H1 (cell line): ENCODE data around the gene ASMT.

Source experiments
- CBX5 ChIP-seq: fragments of 300-800, 300-1000 bp; sonication (generic); IDR thresholded peaks from 2 replicates; pipeline ENCODE4 v1.7.1; 2016; ENCODE audit warnings: antibody characterized with exemption, low read length, low read depth
- CTCF ChIP-seq, 3 experiments: IDR thresholded peaks; 1 replicate in 2 of 3; 2 replicates in 1 of 3; pipeline versions ENCODE4 v1.5.1 to v1.6.1; 2011; ENCODE audit warnings: low read length in 3 of 3, mild to moderate bottlenecking in 3 of 3, inconsistent platforms in 2 of 3, low read depth in 1 of 3, moderate library complexity in 1 of 3; ENCODE audit not compliant: insufficient read depth in 1 of 3; ENCODE audit errors: control extremely low read depth in 1 of 3
- KDM1A ChIP-seq: fragments of 200-600, 300-600 bp; sonication (generic); IDR thresholded peaks from 2 replicates; pipeline ENCODE4 v1.7.1; 2016; ENCODE audit warnings: mild to moderate bottlenecking, low read length, borderline replicate concordance
- MAFK ChIP-seq: IDR thresholded peaks from 2 replicates; pipeline ENCODE4 v1.6.1; 2012; ENCODE audit warnings: low read depth, mild to moderate bottlenecking, improper control_type of control experiment, low read length
- POLR2A ChIP-seq, 2 experiments: IDR thresholded peaks; 1 replicate in 1 of 2; 2 replicates in 1 of 2; pipeline ENCODE4 v1.6.1; 2011; ENCODE audit warnings: low read depth in 2 of 2, low read length in 2 of 2, mild to moderate bottlenecking in 2 of 2; ENCODE audit errors: control extremely low read depth in 1 of 2
- RAD21 ChIP-seq, 2 experiments: IDR thresholded peaks in 1 of 2; conservative IDR thresholded peaks in 1 of 2; 2 replicates each; pipeline ENCODE4 v1.6.1; 2011; ENCODE audit warnings: low read depth in 2 of 2, low read length in 2 of 2, improper control_type of control experiment in 1 of 2, inconsistent platforms in 1 of 2, mild to moderate bottlenecking in 1 of 2, moderate library complexity in 1 of 2
- RFX5 ChIP-seq: IDR thresholded peaks from 2 replicates; pipeline ENCODE4 v1.6.1; 2011; ENCODE audit warnings: low read depth, low read length, improper control_type of control experiment, borderline replicate concordance
- SUZ12 ChIP-seq: fragments of 200-600 bp; sonication (generic); IDR thresholded peaks from 2 replicates; pipeline ENCODE4 v1.6.1; 2012; ENCODE audit warnings: mild to moderate bottlenecking, inconsistent platforms, low read length, moderate library complexity, mixed read lengths

DNA sequence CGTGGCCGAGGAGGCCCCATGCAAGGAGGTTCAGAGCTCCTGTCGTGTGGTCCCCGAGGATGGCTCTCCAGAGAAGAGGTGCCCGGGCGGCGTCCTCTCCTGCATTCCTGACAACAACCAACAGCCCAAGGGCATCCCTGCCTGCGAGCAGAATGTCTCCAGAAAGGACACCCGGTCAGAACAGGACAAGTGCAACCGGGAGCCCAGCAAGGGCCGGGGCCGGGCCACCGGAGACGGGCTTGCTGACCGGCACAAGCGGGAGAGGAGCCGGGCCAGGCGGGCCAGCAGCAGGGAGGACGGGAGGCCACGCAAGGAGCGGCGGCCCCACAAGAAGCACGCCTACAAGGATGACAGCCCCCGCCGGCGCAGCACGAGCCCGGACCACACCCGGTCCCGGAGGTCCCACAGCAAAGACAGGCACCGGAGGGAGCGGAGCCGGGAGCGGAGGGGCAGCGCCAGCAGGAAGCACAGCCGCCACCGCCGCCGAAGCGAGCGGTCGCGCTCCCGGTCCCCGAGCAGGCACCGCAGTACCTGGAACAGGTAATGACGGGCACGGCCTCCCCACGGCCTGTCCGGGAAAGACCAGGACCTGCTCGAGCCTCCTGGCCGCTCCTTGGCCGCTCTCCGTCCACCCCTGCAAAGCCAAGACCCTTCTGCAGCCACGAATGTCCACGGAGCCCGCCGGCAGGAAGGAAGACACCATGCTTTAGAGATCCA is 13.7 kb upstream of the ASMT start:
- TF ChIP-seq KDM1A, result no peak
- TF ChIP-seq CTCF (IDR thresholded peaks at IDR 0.05; ENCODE audit: control extremely low read depth in 1 of 3, insufficient read depth in 1 of 3, low read depth in 1 of 3, low read length in 3 of 3), result no peak
- TF ChIP-seq CBX5, result no peak
- TF ChIP-seq SUZ12, result no peak
- TF ChIP-seq POLR2A (IDR thresholded peaks at IDR 0.05; ENCODE audit: control extremely low read depth in 1 of 2, low read depth in 2 of 2, low read length in 2 of 2), result no peak
- no peak for TF ChIP-seq RAD21 (IDR thresholded peaks at IDR 0.05 in 1 of 2, conservative IDR thresholded peaks at IDR 0.05 in 1 of 2; ENCODE audit: low read depth in 2 of 2, low read length in 2 of 2)
- TF ChIP-seq MAFK, result no peak
- TF ChIP-seq RFX5, result no peak
